HCT116 (cell line): ENCODE results near the gene TACC2.
A peak's percentile ranks its signal among the peaks of the same experiment; 100 is the strongest.

Experiments used
- CTCF ChIP-seq, 3 experiments: fragments of 200-600 bp in 1 of 3; sonication (generic) in 1 of 3; IDR thresholded peaks in 2 of 3; conservative IDR thresholded peaks in 1 of 3; 2 replicates each; pipeline ENCODE4 v1.5.1; 2012 to 2017; ENCODE audit warnings: low read depth in 2 of 3, low read length in 2 of 3, antibody characterized with exemption in 1 of 3, borderline replicate concordance in 1 of 3, control low read depth in 1 of 3, mild to moderate bottlenecking in 1 of 3, mixed read lengths in 1 of 3, mixed run types in 1 of 3, moderate library complexity in 1 of 3; ENCODE audit not compliant: insufficient read depth in 1 of 3
- EGR1 ChIP-seq: IDR thresholded peaks from 2 replicates; pipeline ENCODE4 v1.6.1; 2012; ENCODE audit warnings: low read depth
- EZH2 ChIP-seq: fragments of 200-600 bp; sonication (generic); IDR thresholded peaks from 2 replicates; pipeline ENCODE4 v1.6.1; 2017; ENCODE audit warnings: antibody characterized with exemption, mixed run types
- FOSL1 ChIP-seq: IDR thresholded peaks from 2 replicates; pipeline ENCODE4 v1.6.1; 2012; ENCODE audit warnings: low read depth
- JUND ChIP-seq: IDR thresholded peaks from 2 replicates; pipeline ENCODE4 v1.6.1; 2012
- POLR2A ChIP-seq: IDR thresholded peaks from 2 replicates; pipeline ENCODE4 v1.7.0; 2011; ENCODE audit warnings: borderline replicate concordance; ENCODE audit not compliant: insufficient read depth, insufficient read length; ENCODE audit errors: extremely low read depth
- POLR2AphosphoS5 ChIP-seq: IDR thresholded peaks from 2 replicates; pipeline ENCODE4 v1.6.1; 2011; ENCODE audit warnings: mild to moderate bottlenecking, low read depth, low read length, moderate library complexity
- RAD21 ChIP-seq: IDR thresholded peaks from 2 replicates; pipeline ENCODE4 v1.6.1; 2012; ENCODE audit warnings: low read depth, mild to moderate bottlenecking
- REST ChIP-seq: IDR thresholded peaks from 2 replicates; pipeline ENCODE4 v1.6.1; 2012; ENCODE audit warnings: low read depth
- SIN3A ChIP-seq: IDR thresholded peaks from 2 replicates; pipeline ENCODE4 v1.6.1; 2012; ENCODE audit warnings: low read depth
- SP1 ChIP-seq: IDR thresholded peaks from 2 replicates; pipeline ENCODE4 v1.6.1; 2012; ENCODE audit warnings: low read depth
- SRF ChIP-seq: IDR thresholded peaks from 2 replicates; pipeline ENCODE4 v1.6.1; 2012; ENCODE audit warnings: low read depth
- YY1 ChIP-seq: IDR thresholded peaks from 2 replicates; pipeline ENCODE4 v1.6.1; 2011; ENCODE audit warnings: low read length, low read depth, moderate library complexity, mild to moderate bottlenecking; ENCODE audit not compliant: insufficient replicate concordance; ENCODE audit errors: extremely low read depth
- TF ChIP-seq, protein P1 (sequence below): IDR thresholded peaks from 2 replicates; pipeline ENCODE4 v1.6.1; 2012

GRCh38 chr10:122206471-122207065 is 217.6 kb downstream of the TACC2 start:
- 0 out of 6 replicates have a peak, but pooled peaks of 2 of the 3 experiments have one; percentile 6 to 10 for TF ChIP-seq CTCF (IDR thresholded peaks at IDR 0.05 in 2 of 3, conservative IDR thresholded peaks at IDR 0.05 in 1 of 3; ENCODE audit: borderline replicate concordance in 1 of 3, insufficient read depth in 1 of 3, low read depth in 2 of 3, low read length in 2 of 3)
- no peak for TF ChIP-seq POLR2A
- no peak for TF ChIP-seq JUND
- TF ChIP-seq EZH2, result no peak
- TF ChIP-seq, protein P1, sequence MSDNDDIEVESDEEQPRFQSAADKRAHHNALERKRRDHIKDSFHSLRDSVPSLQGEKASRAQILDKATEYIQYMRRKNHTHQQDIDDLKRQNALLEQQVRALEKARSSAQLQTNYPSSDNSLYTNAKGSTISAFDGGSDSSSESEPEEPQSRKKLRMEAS, result no peak
- TF ChIP-seq SIN3A, result no peak
- no peak for TF ChIP-seq YY1
- no peak for TF ChIP-seq REST
- no peak for TF ChIP-seq POLR2AphosphoS5
- no peak for TF ChIP-seq FOSL1
- no peak for TF ChIP-seq SRF
- TF ChIP-seq SP1, result no peak
- peak; percentile 22; the same call in 1 of the 2 replicates for TF ChIP-seq RAD21
- TF ChIP-seq EGR1, result no peak
